K562 (cell line): ENCODE results near the gene SERPIND1. TPM values are rescaled to one million over a fixed set of nuclear protein-coding genes. Genes with fewer than 3 reads are reported as not detected.

Experiments
- BHLHE40 ChIP-seq: IDR thresholded peaks from 2 replicates; pipeline ENCODE4 v1.6.1; 2011; ENCODE audit warnings: low read length, improper control_type of control experiment
- E2F1 ChIP-seq: sonication (generic); formaldehyde crosslinking; IDR thresholded peaks from 2 replicates; pipeline ENCODE4 v1.8.1; 2023; ENCODE audit warnings: mild to moderate bottlenecking, missing genetic modification reagents, moderate library complexity
- E2F3 ChIP-seq: fragments of 250-450 bp; sonication (Bioruptor Pico); IDR thresholded peaks from 2 replicates; pipeline ENCODE4 v1.4.0; 2020; ENCODE audit warnings: mild to moderate bottlenecking
- E2F4 ChIP-seq: sonication (generic); formaldehyde crosslinking; IDR thresholded peaks from 2 replicates; pipeline ENCODE4 v1.8.0; 2022; ENCODE audit warnings: mild to moderate bottlenecking, low read depth, missing genetic modification reagents
- E2F6 ChIP-seq, 2 experiments: IDR thresholded peaks; 2 replicates each; pipeline ENCODE4 v1.6.1; 2011; ENCODE audit warnings: borderline replicate concordance in 1 of 2, control low read depth in 1 of 2, low read depth in 1 of 2, low read length in 1 of 2, mild to moderate bottlenecking in 1 of 2, mixed read lengths in 1 of 2, moderate library complexity in 1 of 2; ENCODE audit not compliant: insufficient read depth in 1 of 2, insufficient read length in 1 of 2, poor library complexity in 1 of 2, severe bottlenecking in 1 of 2; ENCODE audit errors: extremely low read depth in 1 of 2
- GABPB1 ChIP-seq: sonication (generic); formaldehyde crosslinking; IDR thresholded peaks from 2 replicates; pipeline ENCODE4 v1.8.0; 2022; ENCODE audit warnings: mild to moderate bottlenecking, missing genetic modification reagents
- ILF3 ChIP-seq: fragments of 450-650 bp; IDR thresholded peaks from 2 replicates; pipeline ENCODE4 v1.6.1; 2018; ENCODE audit warnings: antibody characterized with exemption, mild to moderate bottlenecking, moderate library complexity, borderline replicate concordance
- MED1 ChIP-seq: sonication (generic); formaldehyde crosslinking; IDR thresholded peaks from 2 replicates; pipeline ENCODE4 v1.8.1; 2023; ENCODE audit warnings: missing genetic modification reagents, borderline replicate concordance
- MTA3 ChIP-seq: fragments of 450-650 bp; formaldehyde crosslinking; IDR thresholded peaks from 2 replicates; pipeline ENCODE4 v1.6.1; 2017; ENCODE audit warnings: mild to moderate bottlenecking, borderline replicate concordance
- NFATC3 ChIP-seq: fragments of 450-650 bp; IDR thresholded peaks from 2 replicates; pipeline ENCODE4 v1.6.1; 2017; ENCODE audit warnings: mild to moderate bottlenecking
- NR1H2 ChIP-seq: sonication (generic); formaldehyde crosslinking; IDR thresholded peaks from 2 replicates; pipeline ENCODE4 v1.4.0; 2020; ENCODE audit warnings: mild to moderate bottlenecking, missing genetic modification reagents
- PYGO2 ChIP-seq: fragments of 450-650 bp; IDR thresholded peaks from 2 replicates; pipeline ENCODE4 v1.6.1; 2016; ENCODE audit warnings: mild to moderate bottlenecking, missing genetic modification characterization, moderate library complexity, missing compliant biosample characterization
- RBM14 ChIP-seq: fragments of 200-400 bp; formaldehyde crosslinking; IDR thresholded peaks from 2 replicates; pipeline ENCODE4 v1.6.1; 2018; ENCODE audit warnings: low read depth, mild to moderate bottlenecking, low read length, moderate library complexity, borderline replicate concordance; ENCODE audit not compliant: insufficient read depth
- SFPQ ChIP-seq: fragments of 200-400 bp; formaldehyde crosslinking; IDR thresholded peaks from 2 replicates; pipeline ENCODE4 v1.6.1; 2017; ENCODE audit warnings: mild to moderate bottlenecking, low read depth, low read length, moderate library complexity
- SNRNP70 ChIP-seq: fragments of 200-400 bp; formaldehyde crosslinking; optimal IDR thresholded peaks from 2 replicates; pipeline ENCODE3; 2017; ENCODE audit warnings: low read depth, low read length
- TAF9B ChIP-seq: fragments of 450-650 bp; IDR thresholded peaks from 2 replicates; pipeline ENCODE4 v1.6.1; 2018; ENCODE audit warnings: mild to moderate bottlenecking; ENCODE audit not compliant: partially characterized antibody
- TARDBP ChIP-seq: fragments of 450-650 bp; IDR thresholded peaks from 2 replicates; pipeline ENCODE4 v1.6.1; 2016
- ZC3H4 ChIP-seq: sonication (generic); formaldehyde crosslinking; IDR thresholded peaks from 2 replicates; pipeline ENCODE4 v1.9.0; 2021; ENCODE audit warnings: missing genetic modification reagents, borderline replicate concordance
- ZNF785 ChIP-seq: fragments of 250-450 bp; sonication (Bioruptor Pico); IDR thresholded peaks from 2 replicates; pipeline ENCODE4 v1.4.0; 2020; ENCODE audit warnings: mild to moderate bottlenecking
- ZZZ3 ChIP-seq: fragments of 450-650 bp; IDR thresholded peaks from 2 replicates; pipeline ENCODE4 v1.6.1; 2016; ENCODE audit warnings: antibody characterized with exemption, mild to moderate bottlenecking, moderate library complexity
- polyA plus RNA-seq, 8 experiments: library from polyadenylated mRNA; depleted of rRNA in 4 of 8; stranded (reverse) in 5 of 8; unstranded in 3 of 8; fragments of >200 nt; fragmentation: Nextera tagmentation in 2 of 8; fragmentation: Illumina TruSeq in 1 of 8; extraction: Ambion mirVana in 2 of 8; extraction: Trizol in 1 of 8; gene quantifications; 2 replicates each; pipeline versions ENCODE4 v1.2.1 to v1.2.3, GENCODE V29; 2011 to 2014; ENCODE audit warnings: inconsistent platforms in 1 of 8, missing spikeins in 1 of 8
- total RNA-seq, 7 experiments: library from RNA; depleted of rRNA in 6 of 7; stranded (reverse); fragments of >200 nt in 6 of 7; fragmentation: Illumina TruSeq in 2 of 7; extraction: Trizol in 2 of 7; gene quantifications; 2 replicates each; pipeline versions ENCODE4 v1.2.1 to v1.2.3, GENCODE V29; 2011 to 2021; ENCODE audit warnings: low replicate concordance in 1 of 7

The SERPIND1 gene
- total and polyA plus RNA-seq, 9 of the 15 experiments (the other 6 are each of a cell fraction or from before 2014, with no cell fraction given) = 0.04 to 0.11 (median 0.09) TPM; not detected in 6

- TF ChIP-seq TAF9B = no peak
- no peak for TF ChIP-seq E2F6 (IDR thresholded peaks at IDR 0.05; ENCODE audit: borderline replicate concordance in 1 of 2, extremely low read depth in 1 of 2, insufficient read depth in 1 of 2, insufficient read length in 1 of 2, low read depth in 1 of 2, low read length in 1 of 2, poor library complexity in 1 of 2, severe bottlenecking in 1 of 2)
- TF ChIP-seq E2F1 (CRISPR knock-in tag) = no peak
- TF ChIP-seq MED1 (CRISPR knock-in tag) = 0 out of 2 replicates have a peak, but pooled peaks have one; percentile 34
- no peak for TF ChIP-seq PYGO2
- no peak for TF ChIP-seq ZZZ3
- peak; percentile 63 for TF ChIP-seq SNRNP70
- no peak for TF ChIP-seq TARDBP
- TF ChIP-seq ZC3H4 (CRISPR knock-in tag) = peak; percentile 87
- TF ChIP-seq SFPQ = no peak
- TF ChIP-seq BHLHE40 = no peak; the same call in 1 of the 2 replicates
- peak; percentile 66; the same call in 1 of the 2 replicates for TF ChIP-seq NFATC3
- no peak for TF ChIP-seq RBM14
- TF ChIP-seq GABPB1 = 0 out of 2 replicates have a peak, but pooled peaks have one; percentile 33
- TF ChIP-seq MTA3 = 0 out of 2 replicates have a peak, but pooled peaks have one; percentile 56
- no peak for TF ChIP-seq ZNF785
- no peak for TF ChIP-seq E2F3 (CRISPR knock-in tag)
- TF ChIP-seq NR1H2 (CRISPR knock-in tag) = 0 out of 2 replicates have a peak, but pooled peaks have one; percentile 33
- no peak for TF ChIP-seq E2F4 (CRISPR knock-in tag)
- no peak for TF ChIP-seq ILF3
Observed at GRCh38 chr22:20741634-20742581, 32.0 kb upstream of the SERPIND1 start (continued).
